Muscle layer of duodenum (tissue), 2 donors: ENCODE data around the gene KRTAP26-1.

ENCODE experiments used
- H3K27ac ChIP-seq: one replicate; pipeline ENCODE4 v1.7.0; 2013; ENCODE audit warnings: mild to moderate bottlenecking, low read length
- H3K27me3 ChIP-seq: one replicate; pipeline ENCODE4 v1.7.0; 2013; ENCODE audit warnings: low read depth, mild to moderate bottlenecking, control low read depth, low read length
- H3K36me3 ChIP-seq, 2 donors: one replicate each; pipeline ENCODE4 v1.7.0; 2013; ENCODE audit warnings: low read length in 2 of 2, control low read depth in 1 of 2, mild to moderate bottlenecking in 1 of 2; ENCODE audit not compliant: insufficient read depth in 2 of 2, control insufficient read depth in 1 of 2
- H3K4me1 ChIP-seq, 2 donors: one replicate each; pipeline ENCODE4 v1.7.0; 2013; ENCODE audit warnings: low read length in 2 of 2, mild to moderate bottlenecking in 2 of 2, control low read depth in 1 of 2, moderate library complexity in 1 of 2; ENCODE audit not compliant: insufficient read depth in 2 of 2, control insufficient read depth in 1 of 2
- H3K4me3 ChIP-seq, 2 donors: one replicate each; pipeline ENCODE4 v1.7.0; 2013; ENCODE audit warnings: low read length in 2 of 2, low read depth in 1 of 2, mild to moderate bottlenecking in 1 of 2
- H3K9me3 ChIP-seq, 2 donors: one replicate each; pipeline ENCODE4 v1.7.0; 2013; ENCODE audit warnings: low read length in 2 of 2, control low read depth in 1 of 2, mild to moderate bottlenecking in 1 of 2; ENCODE audit not compliant: control insufficient read depth in 1 of 2
- donor health status: healthy.

KRTAP26-1 gene

DNA sequence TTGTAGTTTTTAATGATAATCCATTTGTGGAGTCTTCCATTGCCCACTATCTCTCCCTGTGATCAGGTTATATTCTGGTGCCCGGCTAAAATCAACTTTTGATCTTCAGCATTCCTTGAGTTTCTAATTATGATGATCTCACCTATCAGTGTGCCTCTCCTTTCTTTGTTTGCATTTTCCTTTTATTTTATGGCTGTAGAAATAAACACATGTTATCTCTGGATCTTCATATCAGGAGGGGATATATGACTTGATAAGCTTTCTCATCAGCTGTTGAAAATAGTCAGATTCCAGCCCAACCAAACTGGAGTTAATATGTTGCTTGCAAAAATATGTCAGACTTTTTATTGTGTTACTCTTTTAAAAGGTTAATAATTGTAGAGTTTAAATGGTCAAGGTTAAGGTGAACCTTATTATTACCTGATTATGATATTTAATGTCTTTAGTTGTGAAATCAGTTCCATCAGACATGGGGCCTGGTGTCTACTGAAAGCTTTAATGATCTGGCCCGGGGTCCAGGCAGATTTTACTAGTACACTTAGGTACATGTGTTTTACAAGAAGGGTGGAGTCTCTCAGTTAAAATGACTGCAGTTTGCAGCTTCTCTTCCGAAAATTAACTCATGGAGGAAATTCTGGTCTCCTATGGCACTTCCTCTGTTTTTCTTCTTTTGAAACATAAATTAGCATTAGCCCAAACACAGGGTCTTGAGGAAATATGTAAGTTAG is 50.1 kb downstream of the KRTAP26-1 start:
- Histone ChIP-seq H3K4me1 (no peaks in the 10 kb centered on the region), H3K27me3 (no peaks in the 10 kb centered on the region), H3K27ac (no peak overlapping the region), H3K4me3 (no peak overlapping the region), H3K9me3 (no peaks in the 10 kb centered on the region), H3K36me3 (no peaks in the 10 kb centered on the region)
